Prostate gland (tissue), 2 donors: Measurements from ENCODE around the gene CRLF1.

Source experiments
- POLR2A ChIP-seq: fragments of 450-650 bp; IDR thresholded peaks from one replicate; pipeline ENCODE4 v1.6.1; 2016; ENCODE audit warnings: antibody characterized with exemption, mild to moderate bottlenecking
- POLR2AphosphoS5 ChIP-seq: sonication (generic); formaldehyde crosslinking; IDR thresholded peaks from one replicate; pipeline ENCODE4 v1.6.1; 2017; ENCODE audit warnings: antibody characterized with exemption
- TF ChIP-seq, protein P1 (sequence below), 4 experiments: fragments of 200-600 bp in 2 of 4; fragments of 450-650 bp in 2 of 4; sonication (generic) in 2 of 4; IDR thresholded peaks; 1 replicate in 3 of 4; 2 replicates in 1 of 4; pipeline ENCODE4 v1.5.1; 2016 to 2019; ENCODE audit warnings: antibody characterized with exemption in 4 of 4, mild to moderate bottlenecking in 2 of 4, moderate library complexity in 2 of 4

DNA sequence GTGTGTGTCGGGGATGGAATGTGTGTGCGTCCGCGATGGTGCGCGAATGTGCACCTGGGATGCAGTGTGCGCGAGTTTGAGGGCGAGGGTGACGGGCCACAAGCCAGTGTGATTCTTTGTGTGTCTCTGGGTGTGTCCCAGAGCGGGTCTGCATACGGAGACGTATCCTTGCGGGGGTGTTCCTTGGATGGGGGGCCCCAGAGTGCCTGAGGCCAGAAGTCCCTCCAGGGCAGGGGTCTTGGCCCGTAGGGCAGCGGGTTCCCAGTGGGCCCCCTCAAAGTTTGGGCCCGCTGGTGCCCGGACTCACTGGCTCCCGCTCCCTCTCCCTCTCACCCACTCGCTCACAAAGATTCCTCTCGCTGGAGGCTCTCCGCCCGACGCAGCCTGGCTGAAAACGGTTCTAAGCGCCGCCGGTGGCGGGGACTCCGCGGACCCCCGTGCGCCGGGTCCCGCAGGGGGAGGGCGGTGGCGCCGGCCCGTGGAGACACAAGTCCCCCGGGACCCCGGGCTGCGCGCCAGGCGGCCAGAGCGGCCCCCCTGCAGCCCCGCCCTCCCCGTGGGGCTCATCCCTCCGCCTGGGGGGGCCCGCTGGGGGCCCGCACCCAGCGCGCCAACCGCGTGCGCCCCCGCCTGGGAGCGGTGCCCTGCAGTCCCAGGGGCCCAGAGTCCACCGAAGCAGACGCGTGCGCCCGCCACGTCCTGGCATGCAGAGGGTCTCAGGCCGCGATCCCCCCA, 886 bp downstream of the CRLF1 start:
- TF ChIP-seq POLR2AphosphoS5 (no peak), POLR2A (no peak)
- TF ChIP-seq, protein P1, sequence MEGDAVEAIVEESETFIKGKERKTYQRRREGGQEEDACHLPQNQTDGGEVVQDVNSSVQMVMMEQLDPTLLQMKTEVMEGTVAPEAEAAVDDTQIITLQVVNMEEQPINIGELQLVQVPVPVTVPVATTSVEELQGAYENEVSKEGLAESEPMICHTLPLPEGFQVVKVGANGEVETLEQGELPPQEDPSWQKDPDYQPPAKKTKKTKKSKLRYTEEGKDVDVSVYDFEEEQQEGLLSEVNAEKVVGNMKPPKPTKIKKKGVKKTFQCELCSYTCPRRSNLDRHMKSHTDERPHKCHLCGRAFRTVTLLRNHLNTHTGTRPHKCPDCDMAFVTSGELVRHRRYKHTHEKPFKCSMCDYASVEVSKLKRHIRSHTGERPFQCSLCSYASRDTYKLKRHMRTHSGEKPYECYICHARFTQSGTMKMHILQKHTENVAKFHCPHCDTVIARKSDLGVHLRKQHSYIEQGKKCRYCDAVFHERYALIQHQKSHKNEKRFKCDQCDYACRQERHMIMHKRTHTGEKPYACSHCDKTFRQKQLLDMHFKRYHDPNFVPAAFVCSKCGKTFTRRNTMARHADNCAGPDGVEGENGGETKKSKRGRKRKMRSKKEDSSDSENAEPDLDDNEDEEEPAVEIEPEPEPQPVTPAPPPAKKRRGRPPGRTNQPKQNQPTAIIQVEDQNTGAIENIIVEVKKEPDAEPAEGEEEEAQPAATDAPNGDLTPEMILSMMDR (IDR thresholded peaks at IDR 0.05), result no peak
